SKM-1 (cell line): ENCODE measurements around the gene NOM1.

Experiments used
- DNase-seq: peaks from one replicate; lab custom pipeline; 2025; ENCODE audit not compliant: unreplicated experiment; lab: John Stamatoyannopoulos, UW

NOM1 gene

GRCh38 chr7:156979007-156979606, 29.6 kb downstream of the NOM1 start:
- DNase-seq: no peak

GRCh38 chr7:156979711-156980110, 30.2 kb downstream of the NOM1 start:
- no peak for DNase-seq

GRCh38 chr7:156984174-156984891, 34.8 kb downstream of the NOM1 start:
- no peak for DNase-seq

GRCh38 chr7:156985101-156985992, 35.8 kb downstream of the NOM1 start:
- DNase-seq: no peak

- no peak for DNase-seq
Measured at GRCh38 chr7:156986378-156986777, 36.9 kb downstream of the NOM1 start.

GRCh38 chr7:156988343-156989185, 39.1 kb downstream of the NOM1 start:
- DNase-seq: no peak

- DNase-seq: no peak
Measured at GRCh38 chr7:156989766-156990535, 40.4 kb downstream of the NOM1 start.

- DNase-seq: no peak
Measured at GRCh38 chr7:156993021-156993924, 43.8 kb downstream of the NOM1 start.

- DNase-seq: no peak
Measured at GRCh38 chr7:156993925-156994235, 44.4 kb downstream of the NOM1 start.

GRCh38 chr7:156994417-156994816, 44.9 kb downstream of the NOM1 start:
- no peak for DNase-seq

- no peak for DNase-seq
Measured at GRCh38 chr7:156998988-156999957, 49.8 kb downstream of the NOM1 start.

GRCh38 chr7:156999958-157000726, 50.6 kb downstream of the NOM1 start:
- DNase-seq: no peak

GRCh38 chr7:157000741-157001653, 51.5 kb downstream of the NOM1 start:
- no peak for DNase-seq

GRCh38 chr7:157001920-157002818, 52.7 kb downstream of the NOM1 start:
- no peak for DNase-seq

GRCh38 chr7:157002819-157003421, 53.4 kb downstream of the NOM1 start:
- no peak for DNase-seq
